ENCODE results near the gene METAP2.
"Not testable (repeated sequence)": the region's sequence is repeated elsewhere in the genome, so short reads cannot be mapped to it uniquely, and the experiment has no call there.

Gene METAP2

GRCh38 chr12:95462081-95462480 lies 11.9 kb upstream of the METAP2 start:
- FAIRE-seq (no peak), DNase-seq (ENCODE audit: insufficient read length, low spot score) (no peak)

- FAIRE-seq, result no peak
- DNase-seq (ENCODE audit: insufficient read length, low spot score), result no peak
Observed at GRCh38 chr12:95462551-95462950, 11.4 kb upstream of the METAP2 start.

GRCh38 chr12:95463050-95463449 lies 10.9 kb upstream of the METAP2 start:
- FAIRE-seq, result no peak
- DNase-seq (ENCODE audit: insufficient read length, low spot score), result no peak

- not testable (repeated sequence) for FAIRE-seq
Observed at GRCh38 chr12:95463776-95464175, 10.2 kb upstream of the METAP2 start.

GRCh38 chr12:95465275-95465674 lies 8.7 kb upstream of the METAP2 start:
- no peak for FAIRE-seq
- DNase-seq (ENCODE audit: insufficient read length, low spot score), result no peak

More at GRCh38 chr12:95463776-95464175, 10.2 kb upstream of the METAP2 start:
- not testable (repeated sequence) for DNase-seq (ENCODE audit: insufficient read length, low spot score)

GRCh38 chr12:95470300-95470699 lies 3.7 kb upstream of the METAP2 start:
- DNase-seq (ENCODE audit: insufficient read length, low spot score) (no peak), FAIRE-seq (no peak)

GRCh38 chr12:95473231-95473883 lies 595 bp upstream of the METAP2 start:
- FAIRE-seq, result no peak

GRCh38 chr12:95474660-95474958 lies 657 bp downstream of the METAP2 start:
- no peak for FAIRE-seq
- DNase-seq (ENCODE audit: insufficient read length, low spot score), result no peak

More at GRCh38 chr12:95473231-95473883, 595 bp upstream of the METAP2 start:
- DNase-seq (ENCODE audit: insufficient read length, low spot score), result peak; percentile 49

- FAIRE-seq (no peak), DNase-seq (ENCODE audit: insufficient read length, low spot score) (no peak)
Observed at GRCh38 chr12:95480230-95480629, 6.3 kb downstream of the METAP2 start.

- DNase-seq (ENCODE audit: insufficient read length, low spot score) (no peak), FAIRE-seq (no peak)
Observed at GRCh38 chr12:95481072-95481471, 7.1 kb downstream of the METAP2 start.

GRCh38 chr12:95481888-95482287 lies 7.9 kb downstream of the METAP2 start:
- FAIRE-seq (no peak), DNase-seq (ENCODE audit: insufficient read length, low spot score) (no peak)

GRCh38 chr12:95482564-95482963 lies 8.6 kb downstream of the METAP2 start:
- not testable (repeated sequence) for FAIRE-seq; DNase-seq (ENCODE audit: insufficient read length, low spot score)

- no peak for FAIRE-seq
- DNase-seq (ENCODE audit: insufficient read length, low spot score), result no peak
Observed at GRCh38 chr12:95484524-95484923, 10.6 kb downstream of the METAP2 start.

GRCh38 chr12:95487024-95487423 lies 13.1 kb downstream of the METAP2 start:
- FAIRE-seq (no peak), DNase-seq (ENCODE audit: insufficient read length, low spot score) (no peak)

GRCh38 chr12:95492462-95492861 lies 18.5 kb downstream of the METAP2 start:
- FAIRE-seq (no peak), DNase-seq (ENCODE audit: insufficient read length, low spot score) (no peak)

- FAIRE-seq, result no peak
- DNase-seq (ENCODE audit: insufficient read length, low spot score), result no peak
Observed at GRCh38 chr12:95494888-95495287, 20.9 kb downstream of the METAP2 start.

- DNase-seq (ENCODE audit: insufficient read length, low spot score) (no peak), FAIRE-seq (no peak)
Observed at GRCh38 chr12:95495433-95495832, 21.5 kb downstream of the METAP2 start.

GRCh38 chr12:95497031-95497430 lies 23.1 kb downstream of the METAP2 start:
- FAIRE-seq (no peak), DNase-seq (ENCODE audit: insufficient read length, low spot score) (no peak)

GRCh38 chr12:95498968-95499367 lies 25.0 kb downstream of the METAP2 start:
- DNase-seq (ENCODE audit: insufficient read length, low spot score), result no peak
- FAIRE-seq, result no peak

GRCh38 chr12:95499772-95500171 lies 25.8 kb downstream of the METAP2 start:
- FAIRE-seq (no peak), DNase-seq (ENCODE audit: insufficient read length, low spot score) (no peak)

GRCh38 chr12:95504140-95504539 lies 30.2 kb downstream of the METAP2 start:
- DNase-seq (ENCODE audit: insufficient read length, low spot score) (no peak), FAIRE-seq (no peak)

GRCh38 chr12:95505039-95505438 lies 31.1 kb downstream of the METAP2 start:
- no peak for FAIRE-seq
- no peak for DNase-seq (ENCODE audit: insufficient read length, low spot score)

Data from HTR-8/SVneo (cell line).